SU-DHL-6 (cell line): ENCODE measurements around the gene ADGRD1.

Experiments
- H2AFZ ChIP-seq: fragments of 200-600 bp; sonication (generic); 2 replicates; pipeline ENCODE4 v1.6.1; 2014; ENCODE audit warnings: low read depth, mild to moderate bottlenecking, moderate library complexity, mixed read lengths, antibody characterized with exemption, low read length; ENCODE audit not compliant: severe bottlenecking
- H3F3A ChIP-seq: fragments of 200-600 bp; shearing (Covaris generic); 2 replicates; pipeline ENCODE4 v1.6.0; 2016; ENCODE audit warnings: antibody characterized with exemption, mild to moderate bottlenecking; ENCODE audit not compliant: insufficient read depth
- H3K27ac ChIP-seq: fragments of 200-600 bp; sonication (generic); 2 replicates; pipeline ENCODE4 v1.5.1; 2016; ENCODE audit warnings: low read depth, mild to moderate bottlenecking, low read length, moderate library complexity, mixed read lengths
- H3K27me3 ChIP-seq: fragments of 200-600 bp; sonication (generic), shearing (Covaris generic); 2 replicates; pipeline ENCODE4 v1.6.0; 2014; ENCODE audit warnings: mild to moderate bottlenecking, low read length
- H3K36me3 ChIP-seq: fragments of 200-600 bp; sonication (generic); 2 replicates; pipeline ENCODE4 v1.6.1; 2014; ENCODE audit warnings: mild to moderate bottlenecking, low read length, mixed read lengths
- H3K4me2 ChIP-seq: fragments of 300-600, 200-600 bp; shearing (Covaris generic), sonication (generic); 2 replicates; pipeline ENCODE4 v1.6.0; 2014; ENCODE audit warnings: low read length, low read depth, mild to moderate bottlenecking; ENCODE audit not compliant: poor library complexity, severe bottlenecking
- H3K4me3 ChIP-seq: fragments of 200-600 bp; sonication (generic); 2 replicates; pipeline ENCODE4 v1.5.1; 2014; ENCODE audit warnings: antibody characterized with exemption, low read length, mild to moderate bottlenecking, mixed read lengths; ENCODE audit not compliant: insufficient read depth, poor library complexity, severe bottlenecking
- H3K79me2 ChIP-seq: fragments of 200-600 bp; sonication (generic); 2 replicates; pipeline ENCODE4 v1.6.1; 2014; ENCODE audit warnings: mild to moderate bottlenecking, low read length, moderate library complexity; ENCODE audit not compliant: insufficient read depth
- H3K9ac ChIP-seq: fragments of 200-600 bp; sonication (generic); 2 replicates; pipeline ENCODE4 v1.7.0; 2014; ENCODE audit warnings: mild to moderate bottlenecking, low read length
- H3K9me2 ChIP-seq: fragments of 200-600 bp; sonication (generic); replicated peaks from 2 replicates; pipeline ENCODE4 v1.6.1; 2014; ENCODE audit warnings: low read length; ENCODE audit not compliant: insufficient read depth
- H3K9me3 ChIP-seq: fragments of 200-600 bp; sonication (generic); 2 replicates; pipeline ENCODE4 v1.6.1; 2014; ENCODE audit warnings: low read length, mixed read lengths; ENCODE audit not compliant: insufficient read depth
- H4K20me1 ChIP-seq: fragments of 200-600 bp; sonication (generic); 2 replicates; pipeline ENCODE4 v1.6.1; 2014; ENCODE audit warnings: low read depth, mild to moderate bottlenecking, antibody characterized with exemption, low read length, moderate library complexity, mixed read lengths
- CTCF ChIP-seq: fragments of 200-600 bp; sonication (generic); IDR thresholded peaks from one replicate; pipeline ENCODE4 v1.5.1; 2017; ENCODE audit warnings: antibody characterized with exemption, mild to moderate bottlenecking, low read length, moderate library complexity; ENCODE audit not compliant: insufficient read depth, poor library complexity, severe bottlenecking
- EZH2phosphoT487 ChIP-seq: fragments of 200-600 bp; sonication (generic), shearing (Covaris generic); conservative IDR thresholded peaks from 2 replicates; pipeline ENCODE4 v1.6.1; 2018; ENCODE audit warnings: mild to moderate bottlenecking, antibody characterized with exemption, low read length, moderate library complexity, mixed read lengths

ADGRD1 gene

GRCh38 chr12:131101006-131101405 lies 147.3 kb downstream of the ADGRD1 start:
- no peak overlapping the region for H3K4me3 ChIP-seq
- no peak for TF ChIP-seq EZH2phosphoT487
- no peak for TF ChIP-seq CTCF
- H3K4me2 ChIP-seq, result no peak overlapping the region
- H3K79me2 ChIP-seq, result no peaks in the 10 kb centered on the region
- H3K27ac ChIP-seq, result no peak overlapping the region
- no peaks in the 10 kb centered on the region for H3K9me2 ChIP-seq
- no peaks in the 10 kb centered on the region for H3K27me3 ChIP-seq
- H3F3A ChIP-seq, result no peaks in the 10 kb centered on the region
- H4K20me1 ChIP-seq, result no peaks in the 10 kb centered on the region
- no peaks in the 10 kb centered on the region for H3K9me3 ChIP-seq
- no peaks in the 10 kb centered on the region for H3K36me3 ChIP-seq
- no peak overlapping the region for H2AFZ ChIP-seq
- no peak overlapping the region for H3K9ac ChIP-seq

GRCh38 chr12:131101703-131102492 lies 148.2 kb downstream of the ADGRD1 start:
- H3K79me2 ChIP-seq, result no peaks in the 10 kb centered on the region
- no peak overlapping the region for H3K4me2 ChIP-seq
- TF ChIP-seq CTCF (no peak), EZH2phosphoT487 (no peak)
- H3K4me3 ChIP-seq, result no peak overlapping the region
- H4K20me1 ChIP-seq, result no peaks in the 10 kb centered on the region
- H3K36me3 ChIP-seq, result no peaks in the 10 kb centered on the region
- H3K9ac ChIP-seq, result no peak overlapping the region
- H3K9me3 ChIP-seq, result no peaks in the 10 kb centered on the region
- no peaks in the 10 kb centered on the region for H3F3A ChIP-seq
- no peaks in the 10 kb centered on the region for H3K27me3 ChIP-seq
- H3K9me2 ChIP-seq, result no peaks in the 10 kb centered on the region
- H3K27ac ChIP-seq, result no peak overlapping the region
- H2AFZ ChIP-seq, result no peak overlapping the region

GRCh38 chr12:131102493-131102931 lies 148.8 kb downstream of the ADGRD1 start:
- Histone ChIP-seq H3F3A (no peaks in the 10 kb centered on the region), H4K20me1 (no peaks in the 10 kb centered on the region), H3K4me2 (no peak overlapping the region), H2AFZ (no peak overlapping the region), H3K27ac (no peak overlapping the region), H3K36me3 (no peaks in the 10 kb centered on the region), H3K9ac (no peak overlapping the region), H3K4me3 (no peak overlapping the region), H3K79me2 (no peaks in the 10 kb centered on the region), H3K9me2 (no peaks in the 10 kb centered on the region), H3K9me3 (no peaks in the 10 kb centered on the region), H3K27me3 (no peaks in the 10 kb centered on the region)
- TF ChIP-seq EZH2phosphoT487 (no peak), CTCF (no peak)
